ENCODE results near the gene AFAP1L1.

AFAP1L1 gene

DNA sequence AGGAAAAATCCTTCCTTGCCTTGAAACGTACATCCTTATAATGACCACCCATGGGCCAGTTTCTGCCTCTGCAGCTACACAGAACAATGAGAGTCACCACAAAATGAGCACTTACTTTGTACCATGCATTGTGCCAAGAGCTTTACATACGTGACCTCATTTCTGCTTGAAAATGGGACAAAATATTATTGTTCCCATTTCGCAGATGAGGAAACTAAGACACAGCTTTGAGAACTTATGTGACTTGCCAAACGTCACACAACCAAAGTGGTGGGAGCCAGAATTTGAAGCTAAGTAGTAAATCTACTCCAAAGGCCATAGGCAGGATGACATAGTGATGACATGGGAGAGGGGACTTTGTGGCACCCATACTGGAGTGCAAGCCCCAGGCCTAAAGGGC, 38.8 kb downstream of the AFAP1L1 start:
- in situ Hi-C loops (cut with MboI; ENCODE audit: low sequenced_read_pairs), result loop anchor here (10.0 kb wide), 1 partner anchor 124 kb away; no protein-coding TSS in a partner anchor

DNA sequence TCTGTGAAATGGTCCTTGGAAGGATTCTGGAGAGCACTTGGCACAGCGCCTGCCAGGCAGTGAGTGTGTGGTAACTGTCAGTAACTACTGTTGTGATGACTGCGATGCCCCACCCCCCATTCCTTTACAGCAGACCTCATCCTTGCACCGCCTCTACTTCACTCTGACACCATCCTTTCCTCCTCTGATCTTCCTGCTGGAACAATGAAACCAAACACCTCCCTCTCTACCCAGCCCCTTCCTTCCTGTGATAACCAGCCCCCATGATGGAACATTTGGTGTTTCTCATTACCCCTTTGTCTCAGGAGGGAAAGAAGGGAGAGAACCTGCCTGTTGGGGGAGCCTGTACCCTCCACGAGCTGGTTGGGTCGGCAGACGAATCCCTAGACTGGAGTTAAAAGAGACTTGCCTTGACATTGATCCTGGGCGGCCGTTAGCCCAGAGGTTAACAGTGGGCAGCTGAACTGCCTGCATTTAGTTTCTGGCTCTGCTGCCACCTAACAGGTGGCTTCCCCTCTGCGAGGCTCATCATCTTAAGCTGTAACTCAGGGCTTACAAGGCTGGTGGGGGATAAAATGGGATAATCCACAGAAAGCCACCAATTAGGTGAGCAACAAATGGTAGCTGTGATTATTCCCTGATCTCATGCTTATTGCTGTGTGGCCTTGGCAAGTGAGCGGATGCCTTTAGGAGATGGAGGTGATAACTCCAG, 39.4 kb downstream of the AFAP1L1 start:
- in situ Hi-C loops (cut with MboI; ENCODE audit: low sequenced_read_pairs), result loop anchor here (10.0 kb wide), 1 partner anchor 124 kb away; no protein-coding TSS in a partner anchor

DNA sequence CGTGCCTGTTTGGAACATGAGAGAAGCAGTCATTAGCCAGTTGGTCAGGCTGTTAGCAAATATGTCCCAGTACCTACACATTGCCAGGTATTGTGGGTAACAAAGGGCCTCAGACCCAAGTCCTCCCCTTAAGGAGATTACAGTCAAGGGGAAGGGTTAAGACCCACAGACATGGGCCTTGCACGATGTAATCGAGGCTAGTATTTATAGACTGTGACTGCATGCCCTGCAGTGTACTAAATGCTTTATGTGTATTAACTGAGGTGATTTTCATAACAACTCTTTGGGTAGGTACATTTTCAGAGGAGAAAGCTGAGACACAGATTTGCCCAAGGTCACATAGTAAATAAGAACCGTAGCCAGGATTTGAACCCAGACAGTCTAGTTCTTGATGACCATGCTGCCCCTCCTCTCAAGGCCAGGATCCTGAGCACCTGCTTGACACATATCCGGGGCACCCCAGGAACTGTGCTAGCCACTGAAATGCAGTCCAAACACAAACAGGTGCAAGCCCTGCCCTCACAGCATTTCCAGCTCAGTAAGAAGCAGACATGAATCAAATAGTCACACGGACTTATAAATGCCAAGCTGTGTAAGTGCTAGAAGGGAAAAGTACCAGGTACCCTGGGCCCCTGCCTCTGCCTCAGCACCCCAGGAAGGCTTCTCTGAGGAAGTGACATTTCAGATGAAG, 41.6 kb downstream of the AFAP1L1 start:
- in situ Hi-C loops (cut with MboI; ENCODE audit: low sequenced_read_pairs), result loop anchor here (10.0 kb wide), 1 partner anchor 122 kb away; no protein-coding TSS in a partner anchor

DNA sequence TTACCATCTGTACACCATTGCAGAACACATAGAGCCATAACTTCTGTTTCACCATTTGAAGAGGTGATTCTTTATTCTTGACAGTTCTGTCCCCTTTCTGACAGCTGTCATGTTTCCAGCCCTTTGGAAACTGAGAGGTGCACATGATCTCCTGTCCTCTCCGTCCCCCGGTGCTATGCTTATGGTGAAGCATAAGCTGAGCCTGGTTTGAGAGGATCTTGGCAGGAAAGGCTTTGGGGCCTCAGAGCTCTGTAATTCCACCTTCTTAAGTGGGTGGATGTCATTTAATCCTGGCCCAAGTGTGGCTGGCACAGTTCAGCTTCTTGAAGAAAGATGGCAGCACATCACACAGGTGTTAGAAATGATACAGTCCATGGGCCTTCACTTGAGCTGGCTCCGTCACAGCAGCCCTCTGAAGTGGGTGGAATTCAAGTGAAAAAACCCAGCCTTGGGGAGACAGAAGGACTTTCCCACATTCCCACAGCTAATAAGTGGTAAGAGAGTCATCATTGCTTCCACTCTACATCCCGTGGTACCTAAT, 43.0 kb downstream of the AFAP1L1 start:
- in situ Hi-C loops (cut with MboI; ENCODE audit: low sequenced_read_pairs), result loop anchor here (10.0 kb wide), 1 partner anchor 120 kb away; no protein-coding TSS in a partner anchor

DNA sequence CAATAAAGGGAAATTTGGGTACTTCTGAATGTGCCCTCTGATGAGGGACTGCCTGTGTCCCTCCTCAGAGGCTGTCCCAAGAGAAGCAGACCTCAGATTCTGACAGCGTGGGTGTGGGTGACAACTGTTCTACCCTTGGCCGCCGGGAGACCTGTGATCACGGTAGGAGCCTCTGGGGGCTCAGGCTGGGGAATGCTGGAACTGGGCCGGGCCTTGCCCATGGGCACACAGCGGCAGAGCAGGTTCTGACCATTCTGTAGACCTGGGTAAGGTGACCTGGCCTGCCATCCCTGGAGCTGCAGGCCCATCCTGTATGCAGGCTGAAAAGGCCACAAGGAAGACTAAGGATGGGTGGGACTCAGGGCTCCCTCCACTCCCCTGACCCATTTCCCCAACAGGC, 44.1 kb downstream of the AFAP1L1 start:
- in situ Hi-C loops (cut with MboI; ENCODE audit: low sequenced_read_pairs), result loop anchor here (10.0 kb wide), 1 partner anchor 119 kb away; no protein-coding TSS in a partner anchor

DNA sequence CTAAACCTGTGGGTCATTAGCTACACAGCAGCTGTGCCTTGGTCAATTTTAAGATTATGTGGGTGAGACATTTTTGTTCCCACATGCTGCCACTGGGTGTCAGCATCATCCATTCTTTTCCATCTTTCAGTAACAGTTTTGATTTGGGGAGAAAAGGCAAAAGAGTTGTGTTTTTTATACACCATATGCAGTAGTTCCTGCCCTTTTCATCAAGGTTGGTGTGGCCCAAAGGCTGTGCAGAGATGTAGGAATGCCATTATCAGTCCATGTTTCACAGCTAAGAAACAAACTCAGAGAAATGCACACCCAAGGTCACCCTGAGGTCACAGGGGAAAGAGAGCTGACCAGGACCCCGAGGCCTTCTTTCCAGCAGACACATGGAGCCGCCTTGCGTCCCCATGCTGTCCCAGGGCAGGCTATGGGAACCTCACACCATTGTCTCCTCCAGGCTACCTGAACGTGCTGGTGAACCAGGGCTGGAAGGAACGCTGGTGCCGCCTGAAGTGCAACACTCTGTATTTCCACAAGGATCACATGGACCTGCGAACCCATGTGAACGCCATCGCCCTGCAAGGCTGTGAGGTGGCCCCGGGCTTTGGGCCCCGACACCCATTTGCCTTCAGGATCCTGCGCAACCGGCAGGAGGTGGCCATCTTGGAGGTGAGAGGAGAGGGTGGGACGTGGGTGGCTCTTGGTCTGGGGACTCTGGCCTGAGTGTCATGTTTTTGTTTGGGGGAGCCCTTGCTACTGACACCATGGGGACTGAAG, 45.8 kb downstream of the AFAP1L1 start:
- in situ Hi-C loops (cut with MboI; ENCODE audit: low sequenced_read_pairs), result loop anchor here (10.0 kb wide), 1 partner anchor 117 kb away; no protein-coding TSS in a partner anchor

DNA sequence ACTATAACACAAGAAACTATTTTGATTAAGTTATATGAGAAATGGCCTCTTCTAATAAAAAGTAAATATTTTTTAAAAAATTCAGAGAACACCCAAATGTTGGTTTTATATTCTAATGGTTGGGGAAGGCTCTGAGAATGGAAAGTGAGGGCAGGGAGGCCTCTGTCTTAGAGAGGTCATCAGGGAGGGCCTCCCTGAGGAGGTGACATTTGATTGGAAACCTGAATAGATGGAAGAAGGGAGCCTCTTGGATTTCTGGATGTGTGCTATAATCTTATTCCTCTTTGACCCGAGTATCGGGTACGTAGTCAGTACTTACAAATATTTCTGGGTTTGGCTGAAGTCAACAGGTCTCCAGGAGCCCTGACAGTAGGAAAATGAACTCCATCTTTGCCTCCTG, 47.5 kb downstream of the AFAP1L1 start:
- in situ Hi-C loops (cut with MboI; ENCODE audit: low sequenced_read_pairs), result loop anchor here (10.0 kb wide), 1 partner anchor 116 kb away; no protein-coding TSS in a partner anchor

DNA sequence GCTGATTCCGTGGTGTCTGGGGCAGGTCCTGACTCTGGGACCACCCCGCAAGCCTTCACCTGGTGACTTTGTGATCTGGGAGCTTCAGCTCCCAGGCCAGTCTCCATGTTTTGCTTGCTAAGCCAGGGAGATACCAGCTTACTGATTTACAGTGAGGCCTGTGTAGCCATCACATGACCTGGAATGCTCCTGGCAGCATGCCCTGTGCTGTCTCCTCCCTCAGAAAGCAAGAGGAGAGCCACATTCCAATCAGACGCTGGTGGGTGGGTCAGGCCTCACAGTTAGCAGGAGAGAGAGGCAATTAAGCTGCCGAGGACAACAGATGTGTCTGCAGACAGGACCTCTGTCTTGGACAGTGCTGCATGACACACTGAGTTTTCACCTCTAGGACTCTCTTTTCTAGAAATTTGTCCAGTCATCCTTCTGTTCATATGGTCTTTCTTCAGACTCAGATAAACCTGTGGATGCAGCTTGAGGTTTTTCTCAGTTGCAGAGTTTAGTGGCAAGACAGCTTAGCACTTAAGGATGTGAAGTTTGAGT, 49.2 kb downstream of the AFAP1L1 start:
- in situ Hi-C loops (cut with MboI; ENCODE audit: low sequenced_read_pairs), result loop anchor here (5.0 kb wide), 1 partner anchor 51 kb away; no protein-coding TSS in a partner anchor

DNA sequence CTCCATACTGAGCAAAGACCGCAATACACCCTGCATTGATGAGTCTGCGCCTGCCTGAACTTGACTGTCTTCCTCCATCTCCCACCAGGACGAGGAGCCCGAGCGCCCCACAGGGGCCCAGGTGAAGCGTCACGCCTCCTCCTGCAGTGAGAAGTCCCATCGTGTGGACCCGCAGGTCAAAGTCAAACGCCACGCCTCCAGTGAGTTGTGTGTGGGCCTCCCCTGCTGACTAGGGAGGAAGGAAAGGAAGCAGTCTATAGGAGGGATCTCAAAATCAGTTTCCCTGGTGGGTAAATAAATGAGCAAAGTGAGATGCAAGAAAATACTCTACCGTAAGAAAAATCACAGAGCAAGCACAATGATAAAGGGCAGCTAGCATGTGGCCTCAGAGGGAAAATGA, 50.9 kb downstream of the AFAP1L1 start:
- in situ Hi-C loops (cut with MboI; ENCODE audit: low sequenced_read_pairs), result loop anchor here (5.0 kb wide), 1 partner anchor 50 kb away; no protein-coding TSS in a partner anchor

DNA sequence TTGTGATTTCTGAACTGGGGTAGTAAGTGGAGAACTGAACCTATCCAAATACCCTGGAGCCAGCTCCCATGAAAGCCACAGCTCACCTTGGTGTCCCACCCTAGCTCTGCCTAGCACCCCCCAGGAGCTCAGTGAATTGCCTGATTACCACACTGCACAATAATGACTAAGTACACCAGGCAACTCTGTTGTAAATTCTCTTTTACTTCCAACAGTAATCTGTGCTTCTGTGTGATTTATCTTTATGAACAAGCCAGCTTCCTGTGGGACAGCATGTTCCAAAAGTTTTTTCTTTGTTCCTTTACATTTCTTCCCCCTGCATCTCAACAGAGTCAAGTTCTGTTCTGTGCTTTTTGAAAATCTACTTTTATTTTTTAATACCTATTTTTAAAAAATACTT, 51.6 kb downstream of the AFAP1L1 start:
- in situ Hi-C loops (cut with MboI; ENCODE audit: low sequenced_read_pairs), result loop anchor here (5.0 kb wide), 1 partner anchor 49 kb away; no protein-coding TSS in a partner anchor

DNA sequence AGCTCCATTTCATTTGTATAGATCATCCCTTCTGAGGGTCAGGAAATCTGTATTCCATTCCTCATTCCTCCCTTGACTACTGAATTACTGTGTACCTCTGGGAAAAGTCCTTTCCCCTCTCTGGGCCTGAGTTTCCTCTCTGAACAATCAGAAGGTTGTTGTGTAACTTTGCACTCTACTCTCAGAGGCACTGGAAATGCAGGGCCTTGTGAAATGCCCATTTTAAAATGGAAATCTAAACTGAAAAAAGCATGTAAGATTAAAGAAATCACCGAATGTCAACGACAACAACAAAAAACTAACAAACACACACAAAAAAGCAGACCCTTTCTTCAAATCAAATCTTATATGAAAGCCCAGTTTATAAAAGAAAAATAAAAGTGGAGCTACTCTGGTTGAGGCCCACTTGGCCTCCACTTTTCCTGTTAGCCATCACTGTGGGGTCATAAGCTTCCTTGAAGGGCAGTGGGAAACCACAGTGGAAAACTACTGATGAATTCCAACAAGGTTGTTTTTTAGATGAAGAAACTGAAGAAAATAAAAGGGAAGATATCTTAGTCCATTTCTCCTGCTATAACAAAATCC, 52.1 kb downstream of the AFAP1L1 start:
- in situ Hi-C loops (cut with MboI; ENCODE audit: low sequenced_read_pairs), result loop anchor here (5.0 kb wide), 1 partner anchor 49 kb away; no protein-coding TSS in a partner anchor

DNA sequence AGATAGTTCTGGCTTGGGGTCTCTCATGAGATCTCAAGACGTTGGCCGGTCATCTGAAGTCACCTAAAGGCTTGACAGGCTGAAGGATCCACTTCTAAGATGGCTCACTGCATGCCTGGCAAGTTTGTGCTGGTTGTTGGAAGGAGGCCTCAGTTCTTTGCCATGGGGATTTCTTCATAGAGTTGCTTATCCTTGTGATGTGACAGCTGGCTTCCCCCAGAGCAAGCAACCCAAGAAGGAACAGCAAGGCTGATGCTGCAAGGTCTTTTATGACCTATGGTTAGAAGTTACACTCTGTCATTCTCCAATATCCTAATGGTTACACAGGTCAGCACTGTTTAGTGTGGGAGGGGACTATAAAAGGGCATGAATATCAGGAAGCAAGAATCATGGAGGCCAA, 53.0 kb downstream of the AFAP1L1 start:
- in situ Hi-C loops (cut with MboI; ENCODE audit: low sequenced_read_pairs), result loop anchor here (5.0 kb wide), 1 partner anchor 48 kb away; no protein-coding TSS in a partner anchor

DNA sequence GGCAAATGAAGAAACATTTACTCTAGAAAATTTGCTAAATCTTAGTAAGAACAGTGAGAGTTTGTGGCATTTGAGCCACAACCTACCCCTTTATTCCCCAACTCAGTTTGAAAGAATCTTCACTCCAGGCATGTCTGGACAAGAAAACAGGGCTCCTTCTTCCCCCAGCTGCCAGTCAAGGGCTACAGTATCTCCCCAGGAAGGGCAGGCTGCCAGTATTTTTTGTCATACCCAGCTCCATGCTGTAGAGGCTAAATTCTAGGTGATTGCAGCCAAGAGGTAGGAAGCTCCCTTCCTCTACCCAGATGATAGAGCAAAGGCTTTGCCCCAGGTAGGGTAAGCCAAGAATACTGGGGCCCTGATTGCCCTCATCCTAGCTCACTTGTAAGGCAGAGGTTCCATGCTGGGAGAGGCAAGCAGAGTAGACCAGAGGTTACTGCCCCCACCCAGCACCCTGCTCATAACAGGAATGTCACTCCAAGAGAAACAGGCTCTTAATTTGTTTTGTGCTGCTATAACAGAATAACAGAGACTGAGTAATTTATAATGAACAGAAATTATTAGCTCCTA, 53.6 kb downstream of the AFAP1L1 start:
- in situ Hi-C loops (cut with MboI; ENCODE audit: low sequenced_read_pairs), result no loop called here

DNA sequence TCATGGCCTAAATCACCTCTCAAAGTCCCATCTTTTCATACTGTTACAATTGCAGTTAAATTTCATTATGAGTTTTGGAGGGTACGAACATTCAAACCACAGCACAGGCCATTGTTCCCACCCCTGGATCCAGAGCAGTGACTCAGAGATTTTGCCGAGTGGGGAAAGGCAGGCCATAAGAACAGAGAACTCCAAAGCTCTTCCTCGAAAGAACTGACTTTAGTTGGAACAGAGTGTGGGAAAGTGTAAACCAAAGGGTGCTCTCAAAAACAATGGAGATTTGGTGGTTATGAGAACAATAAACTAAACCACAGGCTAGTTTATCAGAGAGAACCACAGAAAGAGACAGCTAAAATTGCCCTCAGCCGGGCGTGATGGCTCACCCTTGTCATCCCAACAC, 54.2 kb downstream of the AFAP1L1 start:
- in situ Hi-C loops (cut with MboI; ENCODE audit: low sequenced_read_pairs), result no loop called here

DNA sequence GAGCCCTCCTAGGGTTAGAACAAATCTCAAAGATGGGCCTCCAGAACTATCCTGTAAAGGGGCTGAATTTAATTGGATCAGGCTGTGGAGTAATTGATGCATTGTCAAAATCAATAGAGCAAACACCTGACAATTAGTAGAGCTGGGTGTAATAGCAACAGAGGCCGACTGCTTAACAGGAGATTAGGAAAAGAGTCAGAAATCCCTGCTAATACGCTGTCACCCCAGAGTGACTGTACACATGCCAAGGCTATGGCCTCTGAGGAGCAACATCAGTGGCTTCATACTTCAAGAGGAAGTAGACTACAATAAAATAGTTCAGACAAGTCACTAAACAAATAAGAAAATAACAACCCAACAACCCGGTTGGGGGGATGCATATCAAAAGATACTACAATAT, 55.0 kb downstream of the AFAP1L1 start:
- in situ Hi-C loops (cut with MboI; ENCODE audit: low sequenced_read_pairs), result no loop called here

DNA sequence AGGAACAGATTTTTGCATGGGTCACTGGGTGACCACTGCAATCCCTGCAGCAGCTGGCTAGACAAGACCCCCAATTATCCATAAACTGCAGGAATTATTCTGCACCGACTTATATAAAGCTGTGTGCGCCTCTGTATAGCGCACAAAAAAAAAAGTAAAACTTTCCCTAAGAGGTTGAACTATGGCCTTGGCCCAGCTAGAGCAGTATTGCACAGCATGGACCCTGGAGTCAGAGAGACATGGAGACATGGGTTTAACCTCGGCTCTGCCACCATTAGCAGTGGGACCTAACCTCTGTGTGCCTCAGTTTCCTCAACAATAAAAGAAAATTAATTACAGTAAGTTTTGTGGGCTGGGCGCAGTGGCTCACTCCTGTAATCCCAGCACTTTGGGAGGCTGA, 56.5 kb downstream of the AFAP1L1 start:
- in situ Hi-C loops (cut with MboI; ENCODE audit: low sequenced_read_pairs), result no loop called here

DNA sequence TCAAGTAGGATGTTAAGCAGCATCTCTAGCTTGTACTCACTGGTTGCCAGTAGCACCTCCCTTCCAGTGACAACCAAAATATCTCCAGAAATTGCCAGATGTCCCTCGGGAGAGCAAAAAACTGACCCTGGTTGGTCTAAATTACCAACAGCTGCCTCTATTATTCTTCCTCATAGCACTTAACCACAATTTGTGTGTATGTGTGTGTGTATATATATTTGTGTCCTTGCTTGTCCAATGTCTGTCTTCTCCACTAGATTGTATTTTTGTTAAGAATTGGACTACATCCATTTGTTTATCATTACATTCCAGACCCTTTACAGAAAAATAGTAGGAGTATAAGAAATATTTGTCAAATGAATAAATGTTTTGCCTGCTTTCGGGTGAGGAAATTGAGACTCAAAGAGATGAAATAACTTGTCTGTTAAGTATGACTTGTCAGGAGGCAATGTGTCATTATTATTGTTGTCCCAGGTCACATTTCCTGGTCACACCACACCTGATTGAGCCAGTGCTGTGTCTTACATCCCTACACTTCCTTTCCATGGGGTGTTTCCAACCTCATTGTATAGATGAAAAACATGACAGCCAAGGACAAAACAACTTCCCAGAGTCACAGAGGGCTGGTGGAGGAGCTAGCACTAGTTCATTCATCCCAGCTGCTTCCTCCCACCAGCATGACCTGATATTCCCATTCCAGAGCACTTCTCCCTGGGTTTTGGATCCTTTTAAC, 62.2 kb downstream of the AFAP1L1 start:
- in situ Hi-C loops (cut with MboI; ENCODE audit: low sequenced_read_pairs), result no loop called here

DNA sequence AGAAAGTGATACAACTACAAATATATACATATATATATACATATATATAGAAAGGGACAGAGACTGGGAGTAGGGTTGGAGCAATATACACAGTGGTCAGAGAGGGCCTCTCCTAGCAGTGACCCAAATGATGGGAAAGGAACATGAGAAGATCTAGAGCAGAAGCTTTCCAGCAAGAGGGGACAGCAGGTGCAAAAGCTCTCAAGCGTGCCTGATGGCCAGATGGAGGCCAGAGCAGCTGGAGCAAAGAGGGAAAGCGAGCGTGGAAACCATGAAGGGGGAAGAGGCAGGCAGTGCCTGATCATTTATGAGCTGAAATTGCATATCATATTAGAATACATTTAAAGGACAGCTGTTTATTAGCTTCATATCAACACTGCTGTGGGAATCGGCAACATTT, 66.1 kb downstream of the AFAP1L1 start:
- in situ Hi-C loops (cut with MboI; ENCODE audit: low sequenced_read_pairs), result no loop called here

DNA sequence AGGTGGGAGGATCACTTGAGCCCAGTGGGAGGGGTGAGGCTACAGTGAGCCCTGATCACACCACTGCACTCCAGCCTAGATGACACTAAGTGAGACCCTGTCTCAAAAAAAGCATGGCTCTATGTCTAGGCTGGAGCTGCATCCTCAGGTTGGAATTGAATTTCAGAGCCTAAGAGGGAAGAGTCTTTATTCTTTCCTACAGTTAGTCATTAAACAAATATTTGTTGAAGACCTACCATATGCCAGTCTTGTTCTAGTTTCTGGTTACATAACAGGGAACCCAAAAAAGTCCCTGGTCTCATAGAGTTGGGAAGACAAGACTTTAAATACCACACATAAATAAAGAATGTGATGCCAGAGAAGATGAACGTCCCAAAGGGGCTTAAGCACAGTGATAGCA, 66.7 kb downstream of the AFAP1L1 start:
- in situ Hi-C loops (cut with MboI; ENCODE audit: low sequenced_read_pairs), result no loop called here
